ENCODE measurements around the gene GLRX3. TPM values are rescaled to one million over a fixed set of nuclear protein-coding genes. Genes with fewer than 3 reads are reported as not detected.
A peak's percentile ranks its signal among the peaks of the same experiment; 100 is the strongest.

GLRX3 gene
- total RNA-seq, 1 donor from 2014 or later, result 67.5 TPM

DNA sequence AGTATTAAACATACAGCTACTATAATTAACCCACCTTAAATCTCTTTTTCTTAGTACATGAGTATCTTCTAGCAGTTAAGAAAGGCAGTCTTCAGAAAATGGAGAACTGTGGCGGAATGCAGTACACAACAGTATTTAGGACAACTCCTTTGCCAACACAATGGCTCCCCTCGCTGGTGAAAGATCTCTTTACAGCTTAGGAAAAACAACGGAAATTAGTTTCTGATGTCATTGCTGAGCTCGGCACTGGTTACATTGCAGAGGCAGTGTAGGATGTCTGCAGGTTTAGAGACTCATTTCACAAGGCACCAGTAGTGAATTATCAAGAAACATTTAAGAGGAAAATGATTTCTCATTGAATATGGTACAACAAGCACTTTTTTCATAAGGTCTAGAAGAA, 43.4 kb downstream of the GLRX3 start:
- intact Hi-C loops (cut with DNase I), result no loop called here
- no peak for DNase-seq (ENCODE audit: low spot score)

DNA sequence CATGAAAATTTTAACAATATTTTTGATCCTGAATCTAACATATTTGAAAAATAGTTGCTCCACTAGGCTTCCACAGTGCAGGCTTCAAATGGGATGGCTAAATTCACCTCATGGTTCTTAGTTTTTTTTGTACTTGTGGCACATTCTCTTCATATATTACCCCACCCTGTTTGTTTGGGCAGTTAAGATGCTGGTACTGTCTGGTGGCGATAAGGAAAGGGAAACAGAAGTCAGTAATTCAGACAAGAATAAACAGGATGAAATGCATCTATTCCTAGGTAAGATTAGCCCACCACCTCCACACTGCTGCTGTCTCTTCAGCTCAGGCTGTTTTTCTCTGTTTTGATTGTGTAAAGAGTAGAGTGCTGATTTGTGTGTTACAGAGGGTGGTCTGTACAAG, 44.2 kb downstream of the GLRX3 start:
- no peak for DNase-seq (ENCODE audit: low spot score)
- intact Hi-C loops (cut with DNase I), result no loop called here

DNA sequence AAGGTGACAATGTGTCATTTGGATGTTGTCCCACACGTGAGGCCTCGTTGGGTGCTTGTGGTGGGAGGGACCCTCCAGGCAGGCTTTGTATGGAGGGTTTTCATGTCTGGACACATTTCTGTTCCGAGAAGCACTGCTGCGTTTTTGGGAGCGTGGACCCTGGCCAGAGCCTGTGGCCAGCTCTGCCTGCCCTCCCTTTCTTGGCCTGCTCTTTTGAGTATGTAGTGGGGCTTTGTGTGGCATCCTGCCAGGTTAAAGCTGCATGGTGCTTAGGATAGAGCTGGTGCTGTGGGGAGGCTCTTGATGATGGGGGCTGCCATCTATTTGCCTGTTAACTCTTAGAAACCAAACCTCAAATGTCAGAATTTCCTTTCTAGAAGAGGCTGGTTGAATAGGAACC, 45.7 kb downstream of the GLRX3 start:
- DNase-seq (ENCODE audit: low spot score), result no peak
- intact Hi-C loops (cut with DNase I), result no loop called here

DNA sequence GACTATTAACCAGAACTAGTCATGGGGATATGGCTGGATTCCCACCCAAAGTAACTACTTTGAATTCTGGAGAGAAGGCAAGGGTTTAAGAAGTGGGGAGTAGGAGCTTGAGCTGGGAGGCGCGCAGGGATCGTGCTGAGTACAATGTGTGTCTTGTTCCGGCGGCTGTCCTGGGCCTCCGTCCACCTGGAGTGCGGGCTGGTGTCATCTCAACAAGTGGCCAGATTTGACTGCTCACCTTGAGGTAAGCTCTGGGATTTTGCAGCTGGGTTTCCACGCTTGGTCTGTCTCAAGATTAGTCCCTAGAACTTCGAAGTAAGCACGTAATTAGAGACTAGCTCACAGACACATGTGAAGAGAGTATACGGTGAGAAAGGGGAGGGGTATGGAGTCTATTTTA, 49.4 kb downstream of the GLRX3 start:
- intact Hi-C loops (cut with DNase I), result no loop called here

DNA sequence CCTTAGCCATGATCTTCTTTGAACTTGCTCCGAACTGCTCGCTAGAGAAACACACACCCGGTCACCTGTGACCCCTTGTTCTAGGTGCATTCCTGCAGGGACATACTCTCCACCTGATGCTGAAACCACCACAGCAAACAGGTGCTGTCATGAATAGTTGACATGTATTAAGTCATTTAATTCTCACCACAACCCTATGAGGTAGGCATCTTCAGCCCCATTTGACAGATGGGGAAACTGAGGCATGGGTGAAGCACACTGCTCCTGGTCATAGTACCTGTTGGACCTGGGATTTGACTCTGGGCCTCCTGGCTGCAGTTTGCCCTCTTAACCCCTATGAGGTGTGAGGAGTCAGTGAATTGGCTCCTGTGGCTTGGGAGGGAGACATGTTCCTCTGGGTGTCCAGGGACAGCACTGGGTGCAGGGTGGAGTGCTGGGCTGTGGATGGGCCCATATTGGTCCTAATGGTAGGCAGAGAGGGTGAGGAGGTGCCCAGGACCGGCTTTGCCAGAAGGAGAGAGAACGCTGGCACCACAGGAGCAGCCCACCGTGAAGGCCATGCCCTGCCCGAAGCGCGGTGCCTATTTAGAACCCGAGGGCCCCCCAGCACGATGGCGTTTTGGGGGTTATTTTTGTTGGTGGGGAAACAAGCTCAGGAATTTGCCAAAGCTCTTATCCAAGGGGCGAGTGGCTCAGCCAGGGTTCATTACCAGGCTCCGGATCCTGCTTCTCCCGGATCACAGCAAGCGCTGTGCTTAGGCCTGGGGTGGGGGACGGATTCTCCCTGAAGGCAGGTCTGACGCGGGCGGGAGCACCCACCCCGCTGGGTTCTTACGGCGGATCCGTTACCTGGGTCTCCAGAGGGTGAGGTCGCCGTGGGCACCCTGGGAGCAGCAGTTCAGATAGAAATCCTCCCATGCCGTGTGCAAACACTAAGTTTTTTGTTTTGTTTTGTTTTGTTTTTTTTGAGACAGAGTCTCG, 52.3 kb downstream of the GLRX3 start:
- no peak for DNase-seq (ENCODE audit: low spot score)
- intact Hi-C loops (cut with DNase I), result no loop called here

More for the DNA sequence above, 49.4 kb downstream of the GLRX3 start:
- DNase-seq (ENCODE audit: low spot score), result no peak

DNA sequence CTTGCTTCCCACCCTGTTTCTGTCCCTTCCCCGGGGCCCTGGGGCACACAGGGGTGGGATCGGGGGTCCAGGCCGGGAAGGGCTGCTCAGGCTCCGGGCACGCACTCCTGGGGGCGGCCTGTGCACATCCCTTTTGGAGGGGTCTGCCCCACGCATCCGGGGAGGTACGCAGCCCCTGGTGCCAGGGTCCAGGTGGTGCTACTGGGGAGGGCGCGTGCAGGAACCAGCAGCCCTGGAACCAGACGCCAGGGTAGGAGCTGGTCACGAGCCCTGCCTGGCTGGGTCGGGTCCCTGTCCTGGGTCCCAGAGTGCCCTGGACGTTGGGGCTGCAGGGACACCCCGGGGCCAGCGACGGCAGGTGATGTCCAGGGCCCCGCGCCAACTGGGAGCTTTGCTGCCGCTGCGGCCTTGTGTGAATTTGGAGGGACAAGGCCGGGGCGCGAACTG, 53.4 kb downstream of the GLRX3 start:
- DNase-seq (ENCODE audit: low spot score), result no peak
- intact Hi-C loops (cut with DNase I), result loop anchor here (2.0 to 10.0 kb wide), 3 partner anchors 165 to 1685 kb away; no protein-coding TSS in a partner anchor

DNA sequence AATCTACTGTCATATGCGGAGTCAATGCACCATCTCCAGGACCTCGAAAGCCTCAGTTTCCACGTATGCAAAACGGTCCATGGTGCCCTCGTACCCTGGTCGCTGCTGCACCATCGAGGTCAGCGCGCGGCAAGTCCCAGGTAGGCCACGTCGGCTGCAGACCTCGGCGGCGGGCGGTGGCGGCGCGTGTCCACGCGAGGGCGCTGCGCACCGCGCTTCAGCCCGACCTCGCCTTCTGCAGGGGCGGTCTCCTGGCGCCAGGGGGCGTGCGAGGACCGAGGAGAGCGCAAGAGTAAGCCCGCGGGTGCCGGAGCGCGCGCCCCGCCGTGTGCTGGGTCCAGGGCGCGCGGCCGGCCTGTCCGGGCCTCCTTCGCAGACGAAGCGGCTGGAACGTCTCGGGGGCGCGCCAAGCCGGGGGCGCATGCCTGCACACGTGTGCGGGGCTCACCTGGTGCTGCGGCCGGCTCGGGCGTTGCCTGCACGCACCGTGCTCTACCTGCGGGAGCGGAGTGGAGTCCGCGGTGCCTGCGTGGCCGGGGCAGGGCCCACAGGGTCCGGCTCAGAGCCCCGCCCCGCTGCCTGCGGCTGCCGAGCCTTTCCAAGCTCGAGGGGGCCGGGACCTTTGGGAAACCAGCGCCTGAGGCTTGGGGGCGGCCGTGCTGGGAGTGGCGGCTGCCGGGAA, 54.0 kb downstream of the GLRX3 start:
- intact Hi-C loops (cut with DNase I), result loop anchor here (2.0 to 10.0 kb wide), 3 partner anchors 165 to 1685 kb away; no protein-coding TSS in a partner anchor

DNA sequence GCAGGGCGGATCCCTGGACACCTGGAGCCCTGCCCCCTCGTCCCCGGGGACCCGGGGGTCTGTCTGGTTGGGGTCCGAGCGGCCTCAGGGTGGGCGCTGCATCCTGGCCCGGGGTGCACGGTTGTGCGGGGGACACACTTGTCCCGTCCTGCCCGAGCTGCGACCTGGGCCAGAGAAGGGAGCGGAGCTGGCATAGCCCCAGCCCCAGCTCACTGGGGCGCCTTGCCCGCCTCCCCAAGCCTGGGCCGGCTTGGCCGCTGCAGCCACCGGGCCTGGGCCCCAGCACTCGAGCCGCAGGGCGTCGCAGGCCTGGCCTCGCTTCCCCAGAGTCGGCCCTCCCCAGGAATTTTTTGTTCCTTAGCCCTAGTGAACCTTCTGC, 54.5 kb downstream of the GLRX3 start:
- intact Hi-C loops (cut with DNase I), result loop anchor here (2.0 to 10.0 kb wide), 3 partner anchors 164 to 1684 kb away; no protein-coding TSS in a partner anchor
- no peak for DNase-seq (ENCODE audit: low spot score)

More for the DNA sequence above, 54.0 kb downstream of the GLRX3 start:
- peak; percentile 94 for DNase-seq (ENCODE audit: low spot score)

DNA sequence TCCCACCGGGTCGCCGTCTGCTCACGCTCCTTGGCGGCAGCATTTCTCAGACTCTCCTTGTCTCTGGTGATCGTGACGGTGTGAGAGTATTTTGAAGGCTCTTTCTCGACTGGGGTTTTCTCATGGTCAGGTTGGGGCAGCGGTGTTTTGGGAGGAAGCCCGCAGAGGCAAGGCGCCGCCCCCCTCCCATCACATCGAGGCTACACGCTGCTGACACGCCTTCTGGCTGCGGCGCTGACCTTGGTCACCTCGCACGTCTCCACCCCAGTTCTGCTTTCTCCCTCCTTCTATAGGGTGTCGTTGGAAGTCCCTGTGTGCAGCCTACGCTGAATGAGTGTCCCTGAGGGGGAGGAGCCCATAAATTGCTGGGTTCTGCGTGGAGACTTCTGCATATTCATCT, 55.2 kb downstream of the GLRX3 start:
- intact Hi-C loops (cut with DNase I), result loop anchor here (2.0 to 10.0 kb wide), 3 partner anchors 163 to 1683 kb away; no protein-coding TSS in a partner anchor
- DNase-seq (ENCODE audit: low spot score), result no peak

DNA sequence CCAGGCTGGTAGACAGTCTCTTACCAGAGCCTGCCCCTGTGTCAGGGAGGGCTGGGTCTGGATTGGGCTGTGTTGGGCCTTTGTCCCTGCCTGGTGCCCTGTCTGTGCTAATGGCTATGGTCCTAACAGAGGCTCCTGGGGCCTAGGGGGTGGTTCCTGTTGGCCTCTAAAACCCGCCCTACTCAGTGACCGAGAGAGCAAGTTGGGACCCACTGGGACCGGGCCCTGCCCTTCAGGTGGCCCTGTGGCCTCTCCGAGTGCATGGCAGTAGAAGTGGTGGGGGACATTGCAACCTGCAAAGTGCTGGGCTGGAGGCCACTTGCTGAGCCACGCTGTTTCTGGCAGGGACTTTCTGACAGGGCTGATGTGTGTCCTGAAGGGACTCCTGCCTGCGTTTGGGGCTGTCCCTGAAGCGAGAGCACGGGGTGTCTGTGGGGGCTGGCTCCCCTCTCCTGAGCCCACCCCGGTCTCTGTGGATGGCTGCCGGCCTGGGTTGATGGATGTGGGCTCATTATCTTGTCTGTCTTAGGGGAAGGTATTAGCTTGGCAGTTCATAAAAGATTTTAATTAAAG, 56.2 kb downstream of the GLRX3 start:
- no peak for DNase-seq (ENCODE audit: low spot score)
- intact Hi-C loops (cut with DNase I), result loop anchor here (10.0 kb wide), 1 partner anchor 162 kb away; no protein-coding TSS in a partner anchor

DNA sequence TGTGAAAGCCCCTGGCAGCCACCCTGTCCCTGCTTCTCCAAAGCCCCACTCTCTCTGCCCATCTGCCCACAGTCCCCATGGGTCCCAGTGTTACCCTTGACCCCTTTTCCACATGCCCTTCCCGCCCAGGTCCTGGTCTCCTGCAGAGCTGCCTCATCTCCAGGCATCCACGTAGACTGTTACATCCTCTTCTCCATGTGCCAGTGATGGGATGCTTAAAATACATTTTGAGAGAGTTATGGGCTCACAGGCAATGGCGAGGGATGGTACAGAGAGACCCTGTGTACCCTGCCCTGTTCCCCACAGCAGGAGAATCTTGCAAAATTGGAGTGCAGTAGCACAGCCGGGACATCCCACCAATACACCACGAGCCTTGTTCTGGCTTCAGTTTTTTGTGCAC, 56.8 kb downstream of the GLRX3 start:
- intact Hi-C loops (cut with DNase I), result loop anchor here (10.0 kb wide), 1 partner anchor 162 kb away; no protein-coding TSS in a partner anchor
- DNase-seq (ENCODE audit: low spot score), result no peak

DNA sequence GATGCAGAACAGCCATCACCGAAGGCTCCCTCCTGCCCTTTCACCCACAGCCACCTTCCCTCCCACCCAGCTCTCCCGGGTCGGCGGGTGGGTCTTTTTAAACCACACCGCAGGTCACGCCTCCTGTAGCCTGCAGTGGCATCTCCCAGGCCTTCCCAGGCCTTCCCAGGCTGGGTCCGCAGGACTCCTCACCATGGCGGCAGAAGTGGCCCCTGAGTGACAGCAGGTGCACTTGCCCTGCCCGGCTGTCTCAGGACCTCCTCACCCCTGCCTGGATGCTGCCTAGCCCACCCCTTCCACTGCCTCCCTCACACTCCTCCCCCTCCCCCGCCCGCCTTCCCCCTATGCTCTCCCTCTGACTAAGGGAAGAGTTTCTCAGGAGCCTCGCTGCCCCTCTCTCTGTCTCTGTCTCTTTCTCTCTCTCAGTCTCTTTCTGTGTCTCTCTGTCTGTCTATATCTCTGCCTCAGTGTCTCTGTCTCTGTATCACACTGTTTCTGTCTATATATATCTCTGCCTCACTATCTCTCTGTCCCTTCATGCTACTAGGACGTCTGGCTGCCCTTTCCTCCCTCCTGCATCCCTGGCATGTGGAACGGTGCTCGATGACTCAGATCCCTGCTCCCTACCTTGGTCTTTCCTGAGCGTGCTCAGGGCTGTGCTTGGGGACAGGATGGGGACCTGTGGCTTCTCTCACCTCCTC, 57.5 kb downstream of the GLRX3 start:
- intact Hi-C loops (cut with DNase I), result loop anchor here (10.0 kb wide), 1 partner anchor 161 kb away; no protein-coding TSS in a partner anchor

DNA sequence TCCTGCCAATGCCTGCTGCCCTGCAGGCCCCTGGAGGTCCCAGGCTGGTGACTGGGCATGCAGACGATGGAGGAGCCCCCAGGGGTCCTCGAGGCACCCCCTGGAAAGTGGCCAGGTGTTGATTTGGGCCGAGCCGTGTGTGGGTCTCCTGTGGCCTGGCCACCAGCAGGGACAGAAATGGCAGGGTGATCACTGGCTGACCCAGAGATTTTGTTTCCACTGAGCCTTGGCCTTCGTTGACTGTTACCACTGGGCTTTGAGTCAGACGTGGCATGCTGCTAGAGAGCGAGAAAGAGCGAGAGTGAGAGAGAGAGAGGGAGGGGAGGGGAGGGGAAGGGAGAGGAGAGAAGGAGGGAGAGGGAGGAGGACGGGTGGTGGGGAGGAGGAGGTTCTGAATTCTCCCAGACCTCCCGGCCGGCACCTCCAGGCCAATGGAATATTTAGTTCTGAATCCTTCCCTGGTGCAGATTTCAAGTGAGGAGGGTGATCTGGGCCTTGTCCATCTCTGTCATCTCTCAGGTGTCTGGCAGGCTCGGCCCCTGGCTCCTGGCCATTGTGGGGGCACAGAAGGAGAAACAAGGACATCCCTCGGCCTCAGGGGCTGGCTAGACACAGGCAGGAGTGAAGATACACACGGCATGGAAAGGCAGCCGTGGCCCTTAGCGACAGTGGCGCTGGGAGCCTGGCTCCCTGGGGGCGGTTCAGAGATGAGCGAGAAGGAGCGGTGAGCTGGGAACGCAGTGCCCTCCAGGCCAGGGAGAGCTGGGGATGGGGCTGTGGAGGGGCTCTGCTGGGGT, 58.2 kb downstream of the GLRX3 start:
- DNase-seq (ENCODE audit: low spot score), result no peak
- intact Hi-C loops (cut with DNase I), result loop anchor here (10.0 kb wide), 1 partner anchor 160 kb away; no protein-coding TSS in a partner anchor

More for the DNA sequence above, 57.5 kb downstream of the GLRX3 start:
- no peak for DNase-seq (ENCODE audit: low spot score)

DNA sequence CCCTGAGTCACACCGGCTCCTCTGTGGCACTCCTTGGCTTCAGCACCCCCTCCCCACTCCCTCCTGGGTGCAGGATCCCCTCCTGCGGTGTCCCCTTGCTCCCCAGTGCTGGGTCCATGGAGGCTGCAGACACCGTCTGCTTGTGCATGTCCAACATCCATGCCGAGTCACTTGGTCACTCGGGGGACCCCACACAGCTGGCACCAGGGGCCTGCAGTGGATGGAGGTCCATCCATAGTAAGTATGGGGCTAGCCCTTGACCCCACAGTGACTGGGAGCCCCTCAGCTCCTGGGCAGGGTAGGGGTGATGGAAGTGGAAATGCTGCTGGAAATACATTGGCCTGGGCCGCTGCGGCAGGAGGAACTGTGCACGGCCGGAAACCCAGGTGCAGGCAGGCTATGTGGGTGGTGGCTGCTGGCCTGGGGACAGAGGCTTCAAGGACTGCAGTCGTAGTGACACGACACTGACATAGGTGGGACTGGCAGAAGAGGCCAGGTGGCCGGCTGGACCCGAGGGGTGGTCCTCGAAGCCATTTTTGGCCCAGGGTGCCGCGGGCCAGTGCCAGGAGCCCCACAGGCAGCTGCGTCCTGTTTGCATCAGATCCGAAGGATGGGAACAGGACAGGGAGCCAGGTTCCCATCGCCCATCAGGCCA, 58.9 kb downstream of the GLRX3 start:
- DNase-seq (ENCODE audit: low spot score), result no peak

DNA sequence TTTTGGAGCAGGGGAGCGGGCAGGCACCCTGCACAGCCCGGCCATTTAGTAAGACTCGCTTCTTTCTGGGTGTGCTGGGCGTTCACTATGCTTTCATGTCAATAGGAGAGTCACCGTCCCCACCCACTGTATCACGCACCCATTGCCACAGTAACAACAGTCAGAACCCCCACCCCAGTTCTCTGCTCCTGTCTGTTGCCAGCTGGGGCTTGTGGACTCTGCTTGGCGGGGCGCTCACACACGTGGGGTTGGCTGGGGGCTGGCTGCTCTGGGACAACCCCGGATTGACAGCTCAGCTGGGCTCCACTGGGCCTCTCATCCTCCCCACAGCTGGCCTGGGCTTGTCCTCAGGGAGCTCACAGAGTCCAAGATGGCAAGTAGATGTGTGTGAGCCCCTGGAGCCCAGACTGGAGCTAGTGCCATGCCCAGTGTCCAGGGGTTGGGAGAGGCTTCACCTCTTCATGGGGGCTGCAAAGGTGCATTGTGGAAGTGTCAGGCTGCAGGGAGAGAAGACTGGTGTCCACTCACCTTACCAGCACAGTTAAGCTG, 59.6 kb downstream of the GLRX3 start:
- DNase-seq (ENCODE audit: low spot score), result no peak
- intact Hi-C loops (cut with DNase I), result loop anchor here (10.0 kb wide), 1 partner anchor 159 kb away; no protein-coding TSS in a partner anchor

More for the DNA sequence above, 58.9 kb downstream of the GLRX3 start:
- intact Hi-C loops (cut with DNase I), result loop anchor here (10.0 kb wide), 1 partner anchor 160 kb away; no protein-coding TSS in a partner anchor

DNA sequence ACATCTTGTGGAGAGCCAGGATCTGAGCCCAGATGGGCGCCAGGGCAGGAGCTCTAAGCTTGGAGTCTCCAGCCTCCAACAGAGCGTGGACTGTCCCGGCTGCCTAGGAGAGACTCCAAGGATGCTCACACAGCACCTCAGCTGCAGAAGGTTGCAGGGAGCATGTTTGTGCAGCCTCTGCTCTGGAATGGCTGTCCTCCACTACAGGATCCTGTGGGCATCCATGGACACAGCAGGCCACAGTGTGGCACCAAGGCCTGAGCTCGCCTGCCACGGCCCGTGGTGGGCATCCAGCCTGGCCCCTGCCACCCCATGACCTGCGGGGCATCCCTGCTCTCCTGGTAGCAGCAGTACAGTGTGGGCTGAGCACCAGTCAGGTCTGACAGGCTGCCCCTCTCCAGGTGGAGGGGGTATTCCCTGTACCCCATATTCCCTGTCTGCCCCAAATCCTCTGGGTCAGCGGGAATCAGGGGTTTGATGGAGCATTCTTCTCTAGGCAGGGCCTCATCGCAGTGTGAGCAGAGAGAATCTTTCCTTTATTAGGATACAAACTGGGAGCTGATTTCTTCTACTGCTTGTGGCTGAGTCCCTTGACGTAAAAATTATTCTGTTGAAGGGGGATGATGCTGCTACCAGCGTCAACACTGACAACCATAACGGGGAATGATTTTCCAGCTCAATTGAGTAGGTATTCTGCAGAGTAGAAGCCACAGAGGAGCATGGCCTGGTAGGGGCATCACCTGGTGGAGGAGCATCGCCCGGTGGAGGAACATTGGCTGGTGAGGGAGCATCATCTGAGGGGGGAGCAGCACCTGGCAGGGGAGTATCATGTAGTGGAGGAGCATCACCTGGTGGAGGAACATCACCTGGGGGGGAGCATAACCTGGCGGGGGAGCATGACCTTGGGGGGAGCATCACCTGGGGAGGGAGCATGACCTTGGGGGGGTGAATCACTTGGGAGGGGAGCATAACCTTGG, 60.6 kb downstream of the GLRX3 start:
- no peak for DNase-seq (ENCODE audit: low spot score)
- intact Hi-C loops (cut with DNase I), result loop anchor here (10.0 kb wide), 1 partner anchor 158 kb away; no protein-coding TSS in a partner anchor
